ENCODE measurements around the gene MTFP1. TPM values are rescaled to one million over a fixed set of nuclear protein-coding genes. Genes with fewer than 3 reads are reported as not detected.

Gene MTFP1
- total and polyA plus RNA-seq, 9 of the 15 experiments (the other 6 are each of a cell fraction or from before 2014, with no cell fraction given): 10.7 to 52.0 (median 30.1) TPM

- Histone ChIP-seq H2AFZ (ENCODE audit: low read depth, low read length) (no peak overlapping the region), H3K9me1 (ENCODE audit: control insufficient read depth, insufficient read depth, low read length) (no peaks in the 10 kb centered on the region), H3K27ac (ENCODE audit: extremely low read depth, low read depth, low read length) (no peak overlapping the region), H3K4me2 (ENCODE audit: insufficient read depth, low read length) (no peak overlapping the region), H4K20me1 (replicated peaks; ENCODE audit: control insufficient read depth, insufficient read depth, low read length) (no peaks in the 10 kb centered on the region), H3K27me3 (ENCODE audit: control insufficient read depth in 2 of 2, insufficient read depth in 2 of 2, low read length in 2 of 2) (peaks cover under 1 to 24% of the 10 kb centered on the region in 2 experiments; a peak in 4 of 5 replicates), H3K9me3 (replicated peaks; ENCODE audit: control insufficient read depth, insufficient read depth, low read depth, low read length) (no peaks in the 10 kb centered on the region), H3K9ac (ENCODE audit: insufficient read depth in 1 of 2, low read depth in 2 of 2, low read length in 2 of 2) (no peak overlapping the region), H3K79me2 (ENCODE audit: control insufficient read depth, insufficient read depth, low read length) (no peaks in the 10 kb centered on the region), H3K4me3 (no peak overlapping the region), H3K4me1 (replicated peaks in 1 of 2; ENCODE audit: control insufficient read depth in 2 of 2, insufficient read depth in 2 of 2, low read length in 2 of 2) (peaks cover 0 to 6% of the 10 kb centered on the region in 2 experiments; a peak in 2 of 5 replicates), H3K36me3 (ENCODE audit: control insufficient read depth, insufficient read depth, low read length) (no peaks in the 10 kb centered on the region)
- FAIRE-seq (no peak), ATAC-seq (no peak), DNase-seq (ENCODE audit: extremely low read depth in 1 of 4, low spot score in 3 of 4) (no peak)
- TF ChIP-seq ZNF395 (CRISPR knock-in tag; IDR thresholded peaks at IDR 0.05) (no peak), RBM25 (IDR thresholded peaks at IDR 0.05; ENCODE audit: low read depth, low read length, severe bottlenecking) (peak; percentile 56), FOXP1 (CRISPR knock-in tag; IDR thresholded peaks at IDR 0.05) (no peak), ZNF239 (CRISPR knock-in tag; IDR thresholded peaks at IDR 0.05) (peak; percentile 71)
- ChIA-PET CTCF (ENCODE audit: low intra/inter-chr PET ratio) (no interaction called here), POLR2A (no interaction called here)
- intact Hi-C loops (cut with micrococcal nuclease): no loop called here
- BruUV-seq (replicated peaks): no TSS peak
- in situ Hi-C loops (cut with MboI): no loop called here
- 6% methylated on average over 2 of the region's 2 CpGs for WGBS (ENCODE audit: insufficient coverage, low coverage, missing lambda C conversion rate)
Measured at GRCh38 chr22:30469165-30469564, 43.6 kb downstream of the MTFP1 start.

- Histone ChIP-seq H3K27me3 (ENCODE audit: control insufficient read depth in 2 of 2, insufficient read depth in 2 of 2, low read length in 2 of 2) (peaks cover 2 to 32% of the 10 kb centered on the region in 2 experiments; a peak in 4 of 5 replicates), H3K36me3 (ENCODE audit: control insufficient read depth, insufficient read depth, low read length) (no peaks in the 10 kb centered on the region), H3K79me2 (ENCODE audit: control insufficient read depth, insufficient read depth, low read length) (no peaks in the 10 kb centered on the region), H3K27ac (ENCODE audit: extremely low read depth, low read depth, low read length) (no peak overlapping the region), H4K20me1 (replicated peaks; ENCODE audit: control insufficient read depth, insufficient read depth, low read length) (no peaks in the 10 kb centered on the region), H2AFZ (ENCODE audit: low read depth, low read length) (no peak overlapping the region), H3K4me2 (ENCODE audit: insufficient read depth, low read length) (no peak overlapping the region), H3K9me1 (ENCODE audit: control insufficient read depth, insufficient read depth, low read length) (no peaks in the 10 kb centered on the region), H3K4me1 (replicated peaks in 1 of 2; ENCODE audit: control insufficient read depth in 2 of 2, insufficient read depth in 2 of 2, low read length in 2 of 2) (peaks cover 0 to 6% of the 10 kb centered on the region in 2 experiments; a peak in 2 of 5 replicates), H3K9ac (ENCODE audit: insufficient read depth in 1 of 2, low read depth in 2 of 2, low read length in 2 of 2) (no peak overlapping the region), H3K4me3 (no peak overlapping the region), H3K9me3 (replicated peaks; ENCODE audit: control insufficient read depth, insufficient read depth, low read depth, low read length) (no peaks in the 10 kb centered on the region)
- CTCF ChIA-PET (ENCODE audit: low intra/inter-chr PET ratio): no interaction called here
- intact Hi-C loops (cut with micrococcal nuclease) (no loop called here), in situ Hi-C loops (cut with MboI) (no loop called here)
- WGBS (ENCODE audit: insufficient coverage, low coverage, missing lambda C conversion rate): 0% methylated on average over 2 of the region's 2 CpGs
- ATAC-seq (no peak), DNase-seq (ENCODE audit: extremely low read depth in 1 of 4, low spot score in 3 of 4) (no peak), FAIRE-seq (no peak)
- POLR2A ChIA-PET: no interaction called here
- no TSS peak for BruUV-seq (replicated peaks)
- no peak for TF ChIP-seq ZNF140 (CRISPR knock-in tag; IDR thresholded peaks at IDR 0.05)
- no peak for TF ChIP-seq ZNF655 (CRISPR knock-in tag; IDR thresholded peaks at IDR 0.05)
- no peak for TF ChIP-seq ZBTB43 (CRISPR knock-in tag; IDR thresholded peaks at IDR 0.05)
- no peak for TF ChIP-seq GATAD2B (IDR thresholded peaks at IDR 0.05; ENCODE audit: borderline replicate concordance)
- no peak for TF ChIP-seq ZNF695 (CRISPR knock-in tag; IDR thresholded peaks at IDR 0.05)
- no peak for TF ChIP-seq NR0B1 (IDR thresholded peaks at IDR 0.05; ENCODE audit: partially characterized antibody)
- TF ChIP-seq CBFA2T2 (conservative IDR thresholded peaks at IDR 0.05): no peak
Measured at GRCh38 chr22:30470655-30471054, 45.1 kb downstream of the MTFP1 start.
